BLaER1 treated with 17β-estradiol and CSF1 and Interleukin-3, amounts not matched to agents 10 nM and 100 nM (cell line): ENCODE measurements around the gene PCDHGA8.

ENCODE experiments used
- H3K27ac ChIP-seq, 11 experiments: shearing (Covaris generic); formaldehyde crosslinking; 2 replicates each; pipeline ENCODE4 v1.8.1; 2022
- H3K27me3 ChIP-seq, 11 experiments: shearing (Covaris generic); formaldehyde crosslinking; 2 replicates each; pipeline ENCODE4 v1.8.1; 2022
- H3K36me3 ChIP-seq, 11 experiments: shearing (Covaris generic); formaldehyde crosslinking; 2 replicates each; pipeline ENCODE4 v1.8.1; 2022
- H3K4me1 ChIP-seq, 10 experiments: shearing (Covaris generic); formaldehyde crosslinking; 2 replicates each; pipeline ENCODE4 v1.8.1; 2022
- H3K4me2 ChIP-seq, 11 experiments: shearing (Covaris generic); formaldehyde crosslinking; 2 replicates each; pipeline ENCODE4 v1.8.1; 2022
- H3K4me3 ChIP-seq, 10 experiments: shearing (Covaris generic); formaldehyde crosslinking; 2 replicates each; pipeline ENCODE4 v1.8.1; 2022
- H3K9ac ChIP-seq, 11 experiments: shearing (Covaris generic); formaldehyde crosslinking; 2 replicates each; pipeline ENCODE4 v1.8.1; 2022
- H3K9me3 ChIP-seq, 11 experiments: shearing (Covaris generic); formaldehyde crosslinking; replicated peaks in 1 of 11; 2 replicates each; pipeline ENCODE4 v1.8.1; 2022
- H4K20me1 ChIP-seq, 11 experiments: shearing (Covaris generic); formaldehyde crosslinking; 2 replicates each; pipeline ENCODE4 v1.8.1; 2022
- Cebpa-rat ChIP-seq, 11 experiments: shearing (Covaris generic); IDR thresholded peaks; 2 replicates each; pipeline ENCODE4 v1.8.1; 2022

Gene PCDHGA8

DNA sequence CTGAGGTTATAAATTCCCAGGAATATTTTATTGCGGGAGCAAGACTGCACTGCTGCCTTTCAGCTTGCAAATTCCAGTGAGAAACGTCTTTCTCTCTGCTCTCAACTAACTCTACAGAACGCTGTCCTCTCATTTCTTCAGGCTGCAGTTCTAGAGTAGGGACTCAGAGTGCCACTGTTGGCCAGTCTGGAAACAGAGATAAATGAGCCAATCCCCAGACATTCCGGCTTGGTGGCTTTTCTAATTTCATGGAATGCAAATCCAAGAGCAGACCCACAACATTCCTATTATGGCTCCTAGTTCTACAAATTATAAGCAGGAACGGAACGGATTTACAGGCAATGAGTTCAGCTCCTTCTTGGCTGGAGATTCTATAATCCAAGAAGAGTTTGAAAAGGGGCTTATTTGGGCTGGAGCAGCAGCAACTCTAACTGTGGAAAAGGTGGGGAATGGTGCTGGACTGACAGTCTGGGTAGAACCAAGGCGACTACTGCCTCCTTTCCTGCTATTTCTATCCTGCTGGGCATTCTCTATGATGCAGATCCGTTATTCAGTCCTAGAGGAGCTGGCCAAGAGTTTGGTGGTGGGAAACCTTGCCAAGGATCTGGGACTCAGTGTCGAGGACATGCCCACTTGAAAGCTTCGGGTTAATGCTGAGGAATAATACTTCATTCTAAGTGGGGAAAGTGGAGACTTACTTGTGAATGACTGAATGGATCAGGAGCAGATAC is 47.1 kb downstream of the PCDHGA8 start:
- H3K27ac ChIP-seq = no peak overlapping the region
- H3K4me3 ChIP-seq = no peak overlapping the region
- H3K4me2 ChIP-seq = no peak overlapping the region
- peaks cover 0 to 31% (median 19%) of the 10 kb centered on the region in 11 experiments; a peak in 16 of 22 replicates for H3K36me3 ChIP-seq
- no peak for TF ChIP-seq Cebpa-rat (IDR thresholded peaks at IDR 0.05)
- H4K20me1 ChIP-seq = no peaks in the 10 kb centered on the region
- H3K4me1 ChIP-seq = peaks cover 0 to 16% (median 0%) of the 10 kb centered on the region in 10 experiments; a peak in 7 of 20 replicates
- no peaks in the 10 kb centered on the region for H3K27me3 ChIP-seq
- peaks cover 38 to 73% (median 60%) of the 10 kb centered on the region in 11 experiments for H3K9me3 ChIP-seq
- no peak overlapping the region for H3K9ac ChIP-seq

DNA sequence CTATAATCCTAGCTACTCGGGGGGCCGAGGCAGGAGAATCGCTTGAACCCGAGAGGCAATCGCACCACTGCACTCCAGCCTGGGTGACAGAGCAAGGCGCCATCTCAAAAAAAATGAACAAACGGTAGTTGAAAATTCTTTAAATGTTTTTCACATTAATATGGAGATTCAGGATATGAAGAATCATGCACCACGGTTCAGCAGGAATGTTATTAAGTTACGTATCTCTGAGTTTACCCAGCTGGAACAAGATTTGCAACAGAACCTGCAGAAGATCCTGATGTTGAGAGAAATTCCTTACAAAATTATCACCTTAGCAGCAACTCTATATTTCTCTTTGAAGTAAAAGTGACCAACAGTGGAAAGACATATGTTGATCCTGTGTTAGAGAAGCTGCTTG is 47.9 kb downstream of the PCDHGA8 start:
- no peak for TF ChIP-seq Cebpa-rat (IDR thresholded peaks at IDR 0.05)
- H3K36me3 ChIP-seq = peaks cover 0 to 31% (median 19%) of the 10 kb centered on the region in 11 experiments; a peak in 16 of 22 replicates
- H3K4me2 ChIP-seq = no peak overlapping the region
- peaks cover 35 to 65% (median 53%) of the 10 kb centered on the region in 11 experiments for H3K9me3 ChIP-seq
- no peak overlapping the region for H3K4me3 ChIP-seq
- no peaks in the 10 kb centered on the region for H4K20me1 ChIP-seq
- no peaks in the 10 kb centered on the region for H3K27me3 ChIP-seq
- H3K4me1 ChIP-seq = peaks cover 0 to 16% (median 0%) of the 10 kb centered on the region in 10 experiments; a peak in 7 of 20 replicates
- H3K27ac ChIP-seq = no peak overlapping the region
- H3K9ac ChIP-seq = no peak overlapping the region

DNA sequence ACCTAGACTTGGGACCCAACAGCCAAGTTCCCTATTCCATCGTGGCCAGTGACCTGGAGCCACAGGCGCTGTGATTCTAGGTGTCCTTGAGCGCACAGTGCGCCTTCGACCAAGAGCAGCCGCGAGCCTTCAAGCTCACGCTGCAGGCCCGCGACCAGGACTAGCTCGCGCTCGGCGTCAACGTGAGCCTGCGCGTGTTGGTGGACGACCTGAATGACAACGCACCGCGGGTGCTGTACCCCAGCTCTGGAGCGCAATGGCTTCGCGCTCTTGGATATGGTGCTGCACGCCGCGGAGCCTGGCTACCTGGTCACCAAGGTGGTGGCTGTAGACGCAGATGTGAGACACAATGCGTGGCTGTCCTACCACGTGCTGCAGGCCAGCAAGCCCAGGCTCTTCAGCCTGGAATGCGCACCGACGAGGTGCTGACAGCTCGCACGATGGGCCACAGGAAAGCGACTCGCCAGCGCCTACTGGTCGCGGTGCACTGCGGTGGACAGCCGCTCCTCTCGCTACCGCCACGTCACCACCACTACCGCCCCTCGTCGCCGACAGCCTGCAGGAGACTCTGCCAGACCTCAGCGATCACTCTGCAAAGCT is 49.2 kb downstream of the PCDHGA8 start:
- Histone ChIP-seq H3K4me2 (no peak overlapping the region; a peak in 1 of 22 replicates), H3K36me3 (peaks cover 0 to 31% (median 19%) of the 10 kb centered on the region in 11 experiments; a peak in 16 of 22 replicates), H3K27me3 (no peaks in the 10 kb centered on the region), H3K9ac (no peak overlapping the region), H4K20me1 (no peaks in the 10 kb centered on the region), H3K4me1 (peaks cover 0 to 16% (median 0%) of the 10 kb centered on the region in 10 experiments; a peak in 7 of 20 replicates), H3K9me3 (peaks cover 34 to 52% (median 42%) of the 10 kb centered on the region in 11 experiments), H3K4me3 (0 out of 20 replicates have a peak overlapping the region, but pooled peaks of 1 of the 10 experiments have one; percentile 11), H3K27ac (no peak overlapping the region)
- TF ChIP-seq Cebpa-rat (IDR thresholded peaks at IDR 0.05) = no peak
